ENCODE results near the gene MSMB. TPM values are rescaled to one million over a fixed set of nuclear protein-coding genes. Genes with fewer than 3 reads are reported as not detected.

Gene MSMB
- total and polyA plus RNA-seq, 7 donors, result not detected

DNA sequence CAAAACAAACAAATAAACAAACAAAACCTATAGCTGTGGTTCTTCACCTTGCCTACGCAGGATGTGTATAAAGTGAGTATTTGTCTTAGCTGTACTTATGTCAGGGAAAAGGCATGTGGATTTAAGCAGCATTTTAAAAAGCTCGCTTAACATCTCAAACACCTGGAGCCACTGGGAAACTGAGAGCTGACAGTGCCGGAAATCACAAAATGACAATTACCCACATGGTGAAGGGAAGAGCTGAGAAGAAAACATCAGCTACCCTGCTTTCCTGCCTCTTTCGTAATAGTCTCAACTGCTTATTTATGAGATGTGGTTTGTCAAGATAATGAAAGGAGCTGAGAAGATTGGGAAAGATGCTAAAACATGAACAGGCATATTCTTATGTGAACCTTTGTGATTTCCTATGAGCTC, 31.1 kb upstream of the MSMB start:
- intact Hi-C loops (cut with DNase I), result no loop called here
- no peak for TF ChIP-seq POLR2AphosphoS5 (IDR thresholded peaks at IDR 0.05)
- no peak for TF ChIP-seq POLR2A (IDR thresholded peaks at IDR 0.05)
- no peak for TF ChIP-seq EP300 (IDR thresholded peaks at IDR 0.05)
- TF ChIP-seq, protein P1, sequence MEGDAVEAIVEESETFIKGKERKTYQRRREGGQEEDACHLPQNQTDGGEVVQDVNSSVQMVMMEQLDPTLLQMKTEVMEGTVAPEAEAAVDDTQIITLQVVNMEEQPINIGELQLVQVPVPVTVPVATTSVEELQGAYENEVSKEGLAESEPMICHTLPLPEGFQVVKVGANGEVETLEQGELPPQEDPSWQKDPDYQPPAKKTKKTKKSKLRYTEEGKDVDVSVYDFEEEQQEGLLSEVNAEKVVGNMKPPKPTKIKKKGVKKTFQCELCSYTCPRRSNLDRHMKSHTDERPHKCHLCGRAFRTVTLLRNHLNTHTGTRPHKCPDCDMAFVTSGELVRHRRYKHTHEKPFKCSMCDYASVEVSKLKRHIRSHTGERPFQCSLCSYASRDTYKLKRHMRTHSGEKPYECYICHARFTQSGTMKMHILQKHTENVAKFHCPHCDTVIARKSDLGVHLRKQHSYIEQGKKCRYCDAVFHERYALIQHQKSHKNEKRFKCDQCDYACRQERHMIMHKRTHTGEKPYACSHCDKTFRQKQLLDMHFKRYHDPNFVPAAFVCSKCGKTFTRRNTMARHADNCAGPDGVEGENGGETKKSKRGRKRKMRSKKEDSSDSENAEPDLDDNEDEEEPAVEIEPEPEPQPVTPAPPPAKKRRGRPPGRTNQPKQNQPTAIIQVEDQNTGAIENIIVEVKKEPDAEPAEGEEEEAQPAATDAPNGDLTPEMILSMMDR (IDR thresholded peaks at IDR 0.05), result no peak
- 57 to 81% methylated on average over 4 of the region's 4 CpGs for WGBS, 2 donors
- Histone ChIP-seq H3K36me3 (no peaks in the 10 kb centered on the region), H3K4me3 (no peak overlapping the region), H3K4me1 (no peaks in the 10 kb centered on the region), H3K27me3 (no peaks in the 10 kb centered on the region), H3K9me3 (no peaks in the 10 kb centered on the region), H3K27ac (no peak overlapping the region)
- DNase-seq, result no peak

GRCh38 chr10:46075869-46076268, 29.8 kb upstream of the MSMB start:
- 22 to 69% methylated on average over 3 of the region's 3 CpGs for WGBS, 2 donors
- intact Hi-C loops (cut with DNase I), result no loop called here
- no peak overlapping the region for H3K4me3 ChIP-seq
- H3K27ac ChIP-seq, result no peak overlapping the region
- H3K9me3 ChIP-seq, result no peaks in the 10 kb centered on the region
- TF ChIP-seq EP300 (IDR thresholded peaks at IDR 0.05) (no peak), POLR2AphosphoS5 (IDR thresholded peaks at IDR 0.05) (no peak), POLR2A (IDR thresholded peaks at IDR 0.05) (no peak)
- TF ChIP-seq, protein P1 (IDR thresholded peaks at IDR 0.05), result no peak
- H3K4me1 ChIP-seq, result no peaks in the 10 kb centered on the region
- DNase-seq, result no peak
- no peaks in the 10 kb centered on the region for H3K27me3 ChIP-seq
- no peaks in the 10 kb centered on the region for H3K36me3 ChIP-seq

DNA sequence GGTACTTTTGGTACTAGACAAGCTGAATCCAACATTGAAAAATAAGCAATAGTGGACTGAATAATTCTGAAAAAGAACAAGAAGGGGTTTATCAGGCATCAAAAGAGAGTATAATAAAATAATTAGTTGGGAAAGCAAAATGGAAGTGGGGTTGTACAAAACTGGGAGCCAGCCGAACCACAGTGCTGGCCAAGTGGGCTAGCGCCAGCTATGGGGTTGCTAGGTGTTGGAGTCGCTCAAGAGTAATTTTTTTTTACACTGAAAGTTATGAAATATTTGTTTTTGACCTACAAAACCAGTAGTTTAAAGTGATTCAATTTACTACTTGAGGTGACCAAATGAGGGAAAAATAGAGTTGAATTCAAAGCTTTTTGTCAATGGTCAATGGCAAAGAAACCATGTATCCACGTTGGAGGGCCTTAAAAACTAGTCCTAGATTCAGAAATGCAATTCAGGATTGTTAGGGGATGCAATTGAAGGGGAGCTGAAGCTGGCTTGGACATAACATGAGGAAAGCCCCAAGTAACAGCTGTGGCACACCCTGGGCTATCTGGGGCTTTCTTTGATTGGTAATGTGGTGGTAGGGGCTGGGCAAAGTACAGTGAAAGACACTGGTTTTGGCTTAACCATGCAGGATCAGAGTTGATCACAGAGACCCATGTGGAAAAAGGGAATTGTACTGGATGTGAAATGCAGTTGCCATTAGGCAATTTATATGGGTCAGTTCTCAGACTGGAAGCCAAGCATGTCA, 28.3 kb upstream of the MSMB start:
- intact Hi-C loops (cut with DNase I), result no loop called here
- no peak for DNase-seq
- Histone ChIP-seq H3K9me3 (no peaks in the 10 kb centered on the region), H3K27me3 (no peaks in the 10 kb centered on the region), H3K4me3 (no peak overlapping the region), H3K4me1 (no peaks in the 10 kb centered on the region), H3K27ac (no peak overlapping the region), H3K36me3 (no peaks in the 10 kb centered on the region)
- 65 to 77% methylated on average over 4 of the region's 4 CpGs for WGBS, 2 donors
- TF ChIP-seq, protein P1 (IDR thresholded peaks at IDR 0.05), result no peak
- TF ChIP-seq POLR2A (IDR thresholded peaks at IDR 0.05) (no peak), EP300 (IDR thresholded peaks at IDR 0.05) (no peak), POLR2AphosphoS5 (IDR thresholded peaks at IDR 0.05) (no peak)

- H3K36me3 ChIP-seq, result no peaks in the 10 kb centered on the region
- TF ChIP-seq POLR2A (IDR thresholded peaks at IDR 0.05) (no peak), POLR2AphosphoS5 (IDR thresholded peaks at IDR 0.05) (no peak), EP300 (IDR thresholded peaks at IDR 0.05) (no peak)
- TF ChIP-seq, protein P1 (IDR thresholded peaks at IDR 0.05), result no peak
- no peaks in the 10 kb centered on the region for H3K4me1 ChIP-seq
- H3K4me3 ChIP-seq, result no peak overlapping the region
- DNase-seq, result no peak
- no peaks in the 10 kb centered on the region for H3K9me3 ChIP-seq
- intact Hi-C loops (cut with DNase I), result no loop called here
- H3K27me3 ChIP-seq, result no peaks in the 10 kb centered on the region
- WGBS, 2 donors, result 95 to 100% methylated on average over 1 of the region's 1 CpG
- H3K27ac ChIP-seq, result no peak overlapping the region
Measured at GRCh38 chr10:46073564-46073963, 27.5 kb upstream of the MSMB start.

- no peak overlapping the region for H3K4me3 ChIP-seq
- no peak for DNase-seq
- H3K36me3 ChIP-seq, result no peaks in the 10 kb centered on the region
- no peak overlapping the region for H3K27ac ChIP-seq
- no peaks in the 10 kb centered on the region for H3K9me3 ChIP-seq
- TF ChIP-seq, protein P1 (IDR thresholded peaks at IDR 0.05), result no peak
- no peak for TF ChIP-seq POLR2AphosphoS5 (IDR thresholded peaks at IDR 0.05)
- no peak for TF ChIP-seq EP300 (IDR thresholded peaks at IDR 0.05)
- TF ChIP-seq POLR2A (IDR thresholded peaks at IDR 0.05), result no peak
- no peaks in the 10 kb centered on the region for H3K27me3 ChIP-seq
- intact Hi-C loops (cut with DNase I), result no loop called here
- H3K4me1 ChIP-seq, result no peaks in the 10 kb centered on the region
- 53 to 59% methylated on average over 6 of the region's 6 CpGs for WGBS, 2 donors
Measured at GRCh38 chr10:46070749-46071148, 24.7 kb upstream of the MSMB start.
